ENCODE measurements around the gene KCNIP2.

KCNIP2 gene

DNA sequence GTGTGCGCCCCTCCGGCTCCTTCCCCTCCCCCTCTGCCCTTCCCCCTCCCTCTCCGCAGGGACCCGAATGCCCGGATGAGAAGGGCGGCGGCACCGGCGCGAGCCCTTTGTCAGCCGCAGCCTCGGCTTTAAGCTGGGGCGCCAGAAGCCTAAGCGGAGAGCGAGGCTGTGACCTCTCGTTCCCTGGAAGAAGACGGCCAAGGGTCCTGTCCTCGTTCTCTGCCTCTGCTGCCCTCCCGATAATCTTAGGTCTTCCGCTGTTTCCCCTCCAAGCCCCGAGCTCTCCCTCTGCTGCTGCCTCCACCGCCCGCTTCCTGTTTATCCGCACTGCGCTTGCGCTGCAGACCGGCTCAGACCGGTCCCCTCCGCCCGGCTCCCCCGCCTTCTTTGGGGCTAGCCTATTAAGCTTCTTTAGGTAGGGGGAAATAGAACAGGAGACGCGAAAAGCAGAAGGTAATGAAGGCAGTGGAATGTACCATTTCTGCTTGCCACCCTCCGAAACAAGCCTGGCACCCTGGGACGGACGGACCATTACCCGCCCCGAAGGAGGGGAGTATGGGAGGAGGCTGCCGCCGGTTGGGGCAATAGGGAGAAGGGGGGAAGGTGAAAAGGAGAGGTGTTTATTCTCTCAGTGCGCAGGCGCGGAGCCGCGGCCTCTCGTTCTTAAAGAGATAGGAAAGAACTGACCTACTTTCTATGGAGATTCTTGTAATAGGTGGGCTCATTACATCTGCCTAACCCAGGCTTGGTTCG is 25.3 kb downstream of the KCNIP2 start, which contains the start of gene OGA:
Gene OGA (minus strand): TSS at position 326 of the 753 bp plus-strand sequence. CDS start 422 bp downstream, outside the sequence.
- H3K4me3 ChIP-seq (ENCODE audit: low read length), result peak within 1 kb of the TSS; percentile 95
- peak; percentile 100 for DNase-seq (ENCODE audit: low read depth)
- TF ChIP-seq, protein P1, sequence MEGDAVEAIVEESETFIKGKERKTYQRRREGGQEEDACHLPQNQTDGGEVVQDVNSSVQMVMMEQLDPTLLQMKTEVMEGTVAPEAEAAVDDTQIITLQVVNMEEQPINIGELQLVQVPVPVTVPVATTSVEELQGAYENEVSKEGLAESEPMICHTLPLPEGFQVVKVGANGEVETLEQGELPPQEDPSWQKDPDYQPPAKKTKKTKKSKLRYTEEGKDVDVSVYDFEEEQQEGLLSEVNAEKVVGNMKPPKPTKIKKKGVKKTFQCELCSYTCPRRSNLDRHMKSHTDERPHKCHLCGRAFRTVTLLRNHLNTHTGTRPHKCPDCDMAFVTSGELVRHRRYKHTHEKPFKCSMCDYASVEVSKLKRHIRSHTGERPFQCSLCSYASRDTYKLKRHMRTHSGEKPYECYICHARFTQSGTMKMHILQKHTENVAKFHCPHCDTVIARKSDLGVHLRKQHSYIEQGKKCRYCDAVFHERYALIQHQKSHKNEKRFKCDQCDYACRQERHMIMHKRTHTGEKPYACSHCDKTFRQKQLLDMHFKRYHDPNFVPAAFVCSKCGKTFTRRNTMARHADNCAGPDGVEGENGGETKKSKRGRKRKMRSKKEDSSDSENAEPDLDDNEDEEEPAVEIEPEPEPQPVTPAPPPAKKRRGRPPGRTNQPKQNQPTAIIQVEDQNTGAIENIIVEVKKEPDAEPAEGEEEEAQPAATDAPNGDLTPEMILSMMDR (IDR thresholded peaks at IDR 0.05; ENCODE audit: insufficient read depth, low read depth, low read length, missing control alignments), result no peak

- TF ChIP-seq, protein P1 (IDR thresholded peaks at IDR 0.05; ENCODE audit: insufficient read depth, low read depth, low read length, missing control alignments), result no peak
- DNase-seq (ENCODE audit: low read depth), result peak; percentile 97
- H3K4me3 ChIP-seq (ENCODE audit: low read length), result peak overlapping the region; percentile 95
These were observed 26.1 kb downstream of the KCNIP2 start for GRCh38 chr10:101817337-101818118.

DNA sequence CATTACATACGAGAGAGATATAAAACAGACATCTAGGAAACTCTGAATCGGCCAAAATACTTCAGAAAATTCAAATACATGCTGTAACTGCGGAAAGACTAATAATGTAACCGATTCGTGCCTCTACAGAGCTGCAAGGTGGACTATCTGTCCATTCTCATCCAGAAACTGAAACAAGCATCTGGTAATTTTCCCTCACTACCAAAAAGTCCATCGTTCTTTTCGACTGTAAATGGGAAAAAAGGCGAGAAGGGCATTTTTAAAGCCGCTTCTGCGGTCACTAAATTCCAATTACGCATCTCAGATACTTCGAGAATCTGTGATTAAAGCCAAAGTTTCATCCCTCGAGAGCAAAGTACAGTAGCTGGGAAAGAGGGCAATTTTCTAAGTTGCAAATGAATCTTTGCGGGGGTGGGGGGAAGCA is 26.7 kb downstream of the KCNIP2 start:
- DNase-seq (ENCODE audit: low read depth), result no peak
- TF ChIP-seq, protein P1 (IDR thresholded peaks at IDR 0.05; ENCODE audit: insufficient read depth, low read depth, low read length, missing control alignments), result no peak
- H3K4me3 ChIP-seq (ENCODE audit: low read length), result peak overlapping the region; percentile 95

DNA sequence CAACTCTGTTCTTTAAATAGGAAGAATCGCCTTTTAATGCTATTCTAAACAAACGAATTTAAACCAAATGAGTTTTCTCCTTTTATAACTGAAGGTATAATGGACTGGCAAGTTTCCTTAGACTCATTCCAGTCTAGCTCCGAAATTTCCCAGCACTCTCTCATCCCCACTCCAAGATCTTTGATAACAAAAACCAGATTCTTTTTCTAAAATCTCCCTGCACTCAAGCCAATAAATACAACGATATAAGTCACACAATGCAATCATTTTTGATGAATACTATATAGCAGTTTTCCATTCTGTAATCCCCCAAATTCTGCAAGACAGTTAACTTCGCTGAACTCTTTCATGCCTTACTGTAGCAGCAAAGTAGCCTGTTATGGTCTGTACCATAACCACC is 27.2 kb downstream of the KCNIP2 start:
- H3K4me3 ChIP-seq (ENCODE audit: low read length), result peak overlapping the region; percentile 95
- DNase-seq (ENCODE audit: low read depth), result no peak
- TF ChIP-seq, protein P1 (IDR thresholded peaks at IDR 0.05; ENCODE audit: insufficient read depth, low read depth, low read length, missing control alignments), result no peak

DNA sequence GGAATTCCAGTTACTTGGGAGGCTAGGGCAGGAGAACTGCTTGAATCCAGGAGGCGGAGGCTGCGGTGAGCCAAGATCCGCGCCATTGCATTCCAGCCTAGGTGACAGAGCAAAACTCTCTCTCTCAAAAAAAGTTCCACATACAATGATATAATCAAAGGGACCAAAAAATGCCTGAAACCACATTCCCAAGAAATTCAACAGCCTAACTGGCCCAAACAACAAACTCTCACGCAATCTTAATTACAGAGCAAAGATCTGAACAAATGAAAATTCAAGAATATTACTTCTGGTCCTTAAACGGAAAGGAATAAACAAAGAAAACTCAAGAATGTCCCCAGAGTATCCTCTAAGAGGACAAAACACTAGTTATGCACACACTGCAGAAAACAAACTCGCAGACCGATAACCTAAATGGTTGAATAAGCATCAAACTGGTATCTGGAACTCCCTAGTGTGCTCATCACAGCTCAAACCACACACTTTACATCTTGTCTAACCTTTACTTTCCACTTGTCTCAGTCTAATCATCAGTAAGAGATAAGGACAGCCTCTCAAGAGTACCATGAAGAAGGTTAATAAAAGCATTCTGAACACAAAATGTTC is 29.0 kb downstream of the KCNIP2 start:
- TF ChIP-seq, protein P1 (IDR thresholded peaks at IDR 0.05; ENCODE audit: insufficient read depth, low read depth, low read length, missing control alignments), result no peak
- no peak for DNase-seq (ENCODE audit: low read depth)
- peak overlapping the region; percentile 95 for H3K4me3 ChIP-seq (ENCODE audit: low read length)

DNA sequence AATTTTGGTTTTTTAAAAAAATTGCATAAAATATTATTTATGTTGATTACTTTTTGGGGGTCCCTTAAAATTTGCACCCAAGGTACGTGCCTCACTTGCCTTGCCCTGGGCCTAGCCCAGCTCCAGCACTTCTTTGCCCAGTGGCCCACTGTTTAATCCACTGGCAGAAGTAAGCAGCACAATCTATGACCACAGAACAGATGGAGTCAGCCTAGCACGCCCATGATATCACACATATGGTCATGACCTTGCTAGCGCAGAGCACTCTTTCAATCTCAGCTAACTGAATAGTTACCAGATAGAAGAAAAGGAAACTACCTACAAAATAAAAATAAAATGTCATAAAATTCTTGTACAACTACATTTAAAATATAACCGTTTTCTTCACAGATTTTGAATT is 31.0 kb downstream of the KCNIP2 start:
- H3K4me3 ChIP-seq (ENCODE audit: low read length), result no peak overlapping the region
- DNase-seq (ENCODE audit: low read depth), result no peak
- TF ChIP-seq, protein P1 (IDR thresholded peaks at IDR 0.05; ENCODE audit: insufficient read depth, low read depth, low read length, missing control alignments), result no peak

All from epithelial cell of esophagus (primary cell).